HG03103 (cell line): ENCODE data around the gene VWA8.
A peak's percentile ranks its signal among the peaks of the same experiment; 100 is the strongest.

Experiments used
- ATAC-seq: cut with Tn5 transposase; IDR thresholded peaks from one replicate; pipeline ENCODE4 v1.9.1; 2021; ENCODE audit warnings: low read depth; ENCODE audit not compliant: unreplicated experiment

The VWA8 gene

GRCh38 chr13:41568143-41568971, 392.6 kb downstream of the VWA8 start:
- ATAC-seq, result no peak

GRCh38 chr13:41567363-41567762, 393.5 kb downstream of the VWA8 start:
- ATAC-seq, result no peak

- no peak for ATAC-seq
Observed at GRCh38 chr13:41565846-41566245, 395.1 kb downstream of the VWA8 start.

DNA sequence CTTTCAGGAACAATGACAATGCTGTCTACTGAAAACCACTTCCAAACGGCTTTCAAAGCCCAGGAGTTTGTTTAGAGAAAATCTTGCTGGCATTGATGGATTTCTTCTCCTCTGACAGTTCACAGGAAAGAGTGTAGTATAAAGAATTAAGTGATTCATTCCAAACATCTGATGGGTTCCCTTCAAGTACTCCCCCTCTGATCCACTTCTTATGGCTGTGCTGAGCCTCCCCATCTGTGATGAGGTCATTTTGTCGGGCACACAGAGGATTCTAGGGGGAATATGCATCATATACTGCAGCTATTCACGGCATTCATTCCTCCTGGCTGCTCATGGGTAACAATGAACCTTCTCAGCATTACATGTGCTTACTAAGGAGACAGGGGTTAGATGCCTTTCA, 395.7 kb downstream of the VWA8 start:
- no peak for ATAC-seq

DNA sequence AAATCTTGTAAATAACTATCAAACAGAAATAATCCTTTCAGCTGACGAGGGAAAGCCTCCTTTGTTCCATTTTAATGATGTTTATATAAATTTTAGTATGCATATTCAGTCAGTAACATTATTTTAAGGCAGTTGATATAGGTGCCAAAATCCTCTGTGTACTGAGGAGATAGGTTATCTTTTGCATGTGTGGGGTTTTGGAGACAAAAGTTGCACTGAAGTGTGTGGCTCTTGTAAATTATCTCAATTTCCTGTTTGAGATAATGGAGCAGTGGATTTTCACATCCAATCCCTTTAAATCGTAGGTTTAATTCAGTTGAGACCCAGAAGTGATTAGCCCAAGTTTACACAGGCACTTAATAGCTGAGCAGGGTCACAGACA, 396.9 kb downstream of the VWA8 start:
- ATAC-seq, result no peak

GRCh38 chr13:41563341-41563983, 397.4 kb downstream of the VWA8 start:
- ATAC-seq, result no peak

DNA sequence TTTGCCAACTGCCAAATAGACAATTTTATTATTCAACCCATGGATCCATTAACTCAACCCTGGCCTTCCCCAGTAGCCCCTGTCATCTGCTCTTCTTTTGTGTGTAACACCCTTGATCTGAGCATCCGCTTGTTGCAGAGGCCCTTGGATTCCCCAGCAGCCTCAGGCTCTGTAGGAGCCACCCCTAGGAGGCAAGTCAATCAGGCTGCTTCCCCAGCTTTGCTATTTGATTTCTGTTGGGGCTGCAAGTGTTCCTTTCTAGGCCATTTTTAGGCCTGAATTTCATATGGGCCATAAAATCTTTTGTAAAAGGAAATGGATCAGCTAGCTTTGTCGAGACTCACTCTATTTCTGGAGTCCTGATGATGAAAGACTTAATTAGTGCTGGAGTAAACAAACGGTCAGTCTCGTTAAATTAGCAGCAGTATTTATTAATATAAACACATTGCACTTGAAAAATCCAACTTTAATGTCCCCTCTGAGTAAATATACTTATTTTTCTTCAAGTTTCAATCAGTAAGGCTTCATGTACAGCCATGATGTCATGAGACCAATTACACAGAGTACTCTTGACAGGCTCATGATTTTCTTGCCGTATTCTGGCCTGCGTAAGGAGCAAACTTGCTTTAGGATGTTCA, 398.2 kb downstream of the VWA8 start:
- ATAC-seq, result no peak

DNA sequence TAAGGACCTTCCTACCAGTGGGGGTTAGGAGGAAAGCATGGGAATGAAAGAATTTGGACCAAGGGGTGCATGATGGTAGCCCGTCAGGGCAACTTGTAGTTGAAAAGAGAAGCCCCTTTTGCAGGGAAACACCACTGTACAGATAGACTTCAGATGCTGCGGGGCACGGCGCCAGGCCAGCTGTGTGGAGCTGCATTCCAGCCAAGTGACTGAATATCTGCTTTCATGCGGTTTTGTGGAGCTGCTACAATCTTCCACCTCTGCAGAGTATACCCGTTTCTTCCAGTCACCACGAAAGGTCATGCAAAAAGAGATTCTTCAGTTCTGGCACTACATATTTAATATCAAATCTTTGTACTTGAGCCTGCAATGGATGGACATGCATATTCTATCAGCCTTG, 398.8 kb downstream of the VWA8 start:
- no peak for ATAC-seq

DNA sequence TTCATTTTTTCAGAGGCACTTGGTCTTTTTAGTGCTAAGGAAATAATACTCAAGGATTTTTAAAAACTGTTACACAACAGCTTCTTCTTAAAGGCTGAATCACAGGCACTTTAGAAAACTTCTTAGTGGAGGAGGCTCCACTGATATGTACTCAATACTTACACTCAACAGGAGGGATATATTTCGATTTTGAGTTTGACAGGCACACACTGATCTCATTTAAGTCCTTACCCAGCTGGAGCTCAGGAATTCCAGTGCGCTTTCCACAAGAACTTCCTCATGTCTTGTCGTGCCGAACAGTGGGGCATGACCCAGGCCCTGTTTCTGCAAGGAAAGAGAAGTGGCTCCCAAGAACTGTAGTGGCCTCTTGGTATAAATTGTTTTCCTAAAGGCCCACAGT, 399.7 kb downstream of the VWA8 start:
- no peak for ATAC-seq

- no peak for ATAC-seq
Observed at GRCh38 chr13:41558781-41559560, 401.9 kb downstream of the VWA8 start.

GRCh38 chr13:41557719-41558118, 403.2 kb downstream of the VWA8 start:
- ATAC-seq, result no peak

GRCh38 chr13:41554626-41555386, 406.1 kb downstream of the VWA8 start:
- peak; percentile 83 for ATAC-seq

DNA sequence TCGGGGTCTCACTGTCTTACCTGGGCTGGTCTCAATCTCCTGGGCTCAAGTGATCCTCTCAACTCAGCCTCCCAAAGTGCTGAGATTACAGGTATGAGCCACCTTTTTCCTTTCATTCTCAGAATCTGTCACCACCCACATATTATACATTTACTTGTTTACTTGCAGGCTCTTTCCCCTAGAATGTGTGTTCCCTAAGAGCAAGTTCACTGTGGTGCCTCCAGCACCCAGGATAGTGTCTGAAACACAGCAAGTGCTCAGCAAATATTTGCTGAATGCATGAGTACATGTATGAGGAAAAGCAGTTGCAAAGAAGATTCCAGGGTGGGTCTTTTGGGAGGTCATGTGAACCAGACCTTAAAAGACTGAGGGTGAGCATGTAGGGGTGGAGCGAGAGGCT, 406.7 kb downstream of the VWA8 start:
- no peak for ATAC-seq

DNA sequence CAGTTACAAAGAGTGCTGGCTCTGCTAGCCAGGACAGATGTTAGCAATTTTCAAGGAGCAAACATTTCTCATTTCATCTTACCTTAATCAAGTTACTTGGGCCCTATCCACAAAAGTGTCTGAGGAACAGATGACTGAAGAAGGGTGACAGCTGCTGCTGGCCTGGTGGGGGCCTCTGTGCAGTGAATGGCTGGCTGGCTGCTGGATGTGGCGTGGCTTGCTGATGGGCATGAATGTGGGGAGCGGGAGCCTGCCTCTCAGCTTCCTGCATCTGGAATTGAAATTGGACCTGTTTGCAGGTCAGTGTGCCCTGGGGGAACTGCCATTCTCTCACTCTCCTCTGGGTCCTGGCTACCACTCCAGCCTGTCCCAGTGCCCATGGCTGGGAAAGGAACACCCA, 408.9 kb downstream of the VWA8 start:
- ATAC-seq, result no peak

GRCh38 chr13:41550276-41550675, 410.6 kb downstream of the VWA8 start:
- no peak for ATAC-seq

DNA sequence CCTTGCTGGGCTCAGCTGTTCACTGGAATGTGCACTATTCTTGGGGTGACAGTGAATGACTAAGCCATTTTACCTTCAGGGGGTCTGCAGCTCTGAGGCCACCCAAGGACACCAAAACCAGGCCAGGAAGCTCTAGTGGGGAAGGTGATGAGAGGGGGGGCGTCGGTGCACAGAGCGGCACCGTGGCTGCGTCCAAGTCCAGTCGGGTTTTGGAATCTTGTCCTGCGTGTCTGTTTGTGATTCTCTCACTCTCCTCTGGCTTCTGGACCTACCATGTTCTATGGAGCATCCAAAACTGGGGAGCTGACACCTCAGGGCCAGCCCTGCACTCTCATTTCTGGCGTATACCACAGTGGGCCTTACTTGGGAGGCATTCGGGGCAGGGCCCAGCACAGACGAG, 411.4 kb downstream of the VWA8 start:
- ATAC-seq, result no peak

- ATAC-seq, result no peak
Observed at GRCh38 chr13:41548910-41549309, 412.0 kb downstream of the VWA8 start.

DNA sequence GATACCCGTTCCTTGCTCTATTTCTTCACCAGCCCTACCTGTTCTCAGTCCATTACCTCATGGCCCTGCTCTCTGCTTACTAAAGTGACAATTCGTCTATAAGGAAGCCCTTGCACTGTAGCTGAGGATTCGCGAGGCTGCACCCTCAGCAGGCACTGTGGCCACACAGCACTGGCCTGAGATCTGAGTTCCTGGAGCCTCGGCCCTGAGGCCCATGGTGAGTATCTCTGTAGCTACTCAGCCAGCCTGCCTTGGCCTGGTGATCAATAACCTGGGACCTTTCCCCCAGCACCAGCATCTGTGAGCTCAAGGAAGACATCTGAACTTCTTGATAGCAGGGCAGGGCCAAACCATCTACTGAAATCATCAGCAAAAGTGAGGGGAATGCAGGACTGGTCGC, 412.9 kb downstream of the VWA8 start:
- no peak for ATAC-seq

DNA sequence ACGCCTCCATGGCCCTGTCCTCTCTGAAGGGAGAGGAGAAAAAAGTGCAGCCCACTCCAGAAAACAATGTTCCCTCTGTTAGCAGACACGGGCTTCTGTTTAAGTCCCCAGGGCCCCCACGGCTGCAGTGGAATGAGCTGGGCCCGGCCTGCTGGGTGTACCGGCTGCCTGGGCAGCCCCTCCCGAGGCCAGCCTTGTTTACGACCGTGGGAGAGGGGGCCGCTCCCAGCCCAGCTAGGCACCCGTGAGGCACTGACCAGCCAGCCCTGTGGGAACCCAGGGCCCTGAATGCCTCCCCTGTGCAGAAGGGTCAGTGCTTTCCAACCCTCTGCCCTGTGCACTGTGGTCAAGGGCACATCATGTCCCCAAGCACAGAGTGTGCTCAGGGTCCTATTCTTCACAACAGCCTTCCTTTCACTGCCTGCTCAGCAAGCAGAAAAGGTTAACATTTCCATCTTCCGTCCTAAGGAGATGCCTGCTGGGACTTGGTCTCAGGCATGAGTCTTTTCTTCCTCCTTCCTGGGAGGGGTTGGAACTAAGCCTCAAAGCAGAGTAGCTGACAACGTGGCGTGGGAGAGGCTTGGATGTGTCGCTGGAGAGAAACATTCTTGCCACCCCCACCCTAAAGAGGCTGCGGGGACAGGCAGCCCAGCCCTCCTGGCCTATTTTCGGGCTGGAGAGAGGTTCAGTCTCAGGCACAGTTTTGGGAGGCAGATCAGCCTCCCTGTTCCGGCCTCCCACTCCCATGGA, 413.5 kb downstream of the VWA8 start:
- no peak for ATAC-seq
